HG03108 (cell line): Measurements from ENCODE around the gene OMA1.

ENCODE experiments used
- ATAC-seq: cut with Tn5 transposase; IDR thresholded peaks from one replicate; pipeline ENCODE4 v1.9.1; 2021; ENCODE audit warnings: moderate library complexity; ENCODE audit not compliant: unreplicated experiment

Gene OMA1

DNA sequence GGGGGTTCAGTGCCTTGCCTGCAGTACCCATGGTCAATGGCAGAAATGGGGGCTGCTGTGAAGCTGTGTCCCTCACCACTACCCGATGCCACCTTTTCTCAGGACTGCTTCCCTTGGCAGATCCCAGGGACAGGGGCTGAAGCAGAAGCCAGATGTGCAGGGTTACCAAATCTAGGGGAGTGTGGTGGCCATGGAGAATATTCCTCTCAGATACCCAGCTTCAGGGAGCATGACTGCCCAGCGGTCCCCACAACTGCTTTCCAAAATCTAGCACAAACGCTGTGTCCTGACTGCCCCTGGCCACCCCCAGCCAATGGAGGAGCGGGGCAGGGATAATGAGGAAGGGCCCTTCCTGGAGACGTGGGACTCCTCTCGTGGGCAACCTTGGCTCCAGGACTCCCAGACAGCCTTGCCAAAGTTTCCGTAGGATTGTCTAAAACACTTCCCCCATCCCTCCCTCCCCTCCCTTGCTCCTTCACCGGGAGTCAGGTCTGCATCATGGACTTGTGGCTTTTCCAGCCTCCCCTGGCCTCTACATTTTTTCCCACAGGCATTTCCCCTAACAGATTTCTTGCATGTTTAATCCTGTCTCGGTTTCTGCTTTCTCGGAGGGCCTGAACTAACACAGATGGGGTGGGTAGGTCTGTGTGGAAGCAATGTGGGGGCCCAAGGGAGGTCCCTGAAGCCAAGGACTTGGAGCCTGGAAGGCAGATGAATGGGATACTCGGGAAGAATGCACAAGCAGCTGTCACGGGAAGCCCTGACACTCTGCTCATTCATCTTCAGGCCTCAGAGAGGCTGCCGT lies 80.5 kb downstream of the OMA1 start:
- no peak for ATAC-seq

DNA sequence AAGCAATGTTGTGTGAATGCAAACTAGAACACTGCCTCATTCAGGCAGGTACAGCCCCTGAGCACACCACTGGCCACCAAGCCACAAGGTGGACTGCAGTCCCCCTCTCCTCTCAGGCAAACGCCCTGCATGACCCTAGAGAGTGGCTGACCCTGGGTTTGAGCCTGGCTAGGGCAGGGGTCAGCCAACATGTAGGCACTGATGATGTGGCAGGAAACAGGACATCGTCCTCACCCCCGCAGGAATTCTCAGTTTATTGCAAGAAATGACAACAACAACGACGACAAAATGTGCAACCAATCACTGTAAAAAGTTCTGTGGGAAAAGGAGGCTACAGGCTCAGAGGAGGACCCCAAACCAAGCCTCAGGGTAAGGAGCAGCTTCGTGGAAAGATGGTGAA lies 81.3 kb downstream of the OMA1 start:
- ATAC-seq, result no peak

DNA sequence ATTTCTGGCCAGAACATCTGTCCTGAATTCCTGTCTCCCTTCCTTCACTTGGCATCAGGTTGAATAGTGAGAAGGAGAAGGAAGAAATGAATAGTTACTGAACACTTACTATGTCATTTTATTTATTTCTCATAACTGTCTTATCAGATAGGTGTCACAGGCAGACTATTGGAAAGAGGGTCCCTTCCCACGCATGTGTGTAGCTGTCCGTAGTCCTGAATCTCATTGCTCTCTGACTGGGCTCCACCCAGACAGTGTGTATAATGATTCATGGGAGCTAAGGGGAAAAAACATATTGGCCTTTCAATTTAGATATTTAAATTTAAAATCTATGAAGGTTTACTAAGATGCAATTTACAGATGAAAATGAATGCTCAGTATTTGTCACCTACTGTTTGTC lies 86.1 kb downstream of the OMA1 start:
- ATAC-seq, result no peak

DNA sequence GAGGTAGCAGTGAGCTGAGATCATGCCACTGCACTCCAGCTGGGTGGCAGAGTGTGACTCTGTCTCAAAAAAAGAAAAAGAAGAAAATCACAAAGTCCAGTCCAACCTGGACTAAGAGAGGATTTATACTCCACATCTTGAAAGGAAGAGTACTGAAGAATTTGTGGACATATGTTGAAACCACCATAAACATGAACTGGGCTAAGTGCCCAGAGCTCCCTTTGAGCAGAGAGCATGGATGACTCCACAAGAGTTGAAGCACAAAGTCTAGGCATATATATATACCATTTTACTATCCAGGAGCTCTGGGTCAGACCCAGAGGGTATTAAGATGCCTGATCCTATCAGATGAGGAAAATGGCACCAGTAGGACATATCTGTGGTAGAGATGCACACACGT lies 86.6 kb downstream of the OMA1 start:
- ATAC-seq, result no peak

DNA sequence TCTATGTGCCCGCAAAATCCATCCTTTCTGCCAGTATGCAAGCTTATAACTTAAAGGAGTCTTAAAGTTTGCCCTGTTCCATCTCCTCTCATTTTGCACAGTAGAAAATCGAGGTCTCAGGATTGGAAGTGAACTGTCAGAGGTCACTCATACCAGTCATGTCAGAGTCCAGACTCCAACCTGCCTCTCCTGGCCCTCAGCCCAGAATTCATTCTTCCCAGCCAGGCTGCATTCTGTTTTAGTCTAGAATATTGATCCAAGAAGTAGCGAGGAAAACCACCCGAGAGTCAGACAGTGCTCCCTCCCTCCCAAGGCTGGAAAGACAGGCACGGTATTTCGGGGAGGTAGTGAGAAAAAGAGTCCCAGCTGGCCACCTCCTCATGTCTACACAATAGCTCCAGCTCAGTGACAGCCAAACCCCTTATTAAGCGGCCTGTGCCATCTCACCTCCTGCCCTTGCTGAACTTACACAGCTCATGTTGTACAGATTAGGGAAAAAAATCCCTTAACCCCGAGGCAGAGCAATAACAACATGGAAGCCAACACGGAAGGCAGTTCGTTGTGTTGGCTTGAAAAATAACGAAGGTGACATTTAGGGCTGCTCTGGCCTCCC lies 89.4 kb downstream of the OMA1 start:
- no peak for ATAC-seq

DNA sequence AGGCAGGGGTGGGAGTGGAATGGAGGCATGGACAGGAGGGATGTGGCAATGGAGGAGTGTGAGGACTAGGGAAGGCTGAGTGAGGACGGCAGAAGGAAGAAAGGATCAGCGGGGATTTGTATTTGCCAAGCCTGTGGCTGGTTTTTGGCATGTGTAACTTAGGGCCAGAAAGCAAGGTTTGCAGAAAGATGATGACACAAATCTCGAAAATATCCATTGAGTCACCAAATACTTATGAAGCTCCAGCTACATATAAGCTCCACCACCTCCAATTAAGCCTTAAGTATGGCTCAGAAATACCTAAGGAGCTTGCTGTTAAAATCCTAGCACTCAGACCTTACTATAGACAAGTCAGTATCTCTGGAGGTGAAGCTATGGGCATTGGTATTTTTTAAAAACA lies 90.1 kb downstream of the OMA1 start:
- no peak for ATAC-seq

DNA sequence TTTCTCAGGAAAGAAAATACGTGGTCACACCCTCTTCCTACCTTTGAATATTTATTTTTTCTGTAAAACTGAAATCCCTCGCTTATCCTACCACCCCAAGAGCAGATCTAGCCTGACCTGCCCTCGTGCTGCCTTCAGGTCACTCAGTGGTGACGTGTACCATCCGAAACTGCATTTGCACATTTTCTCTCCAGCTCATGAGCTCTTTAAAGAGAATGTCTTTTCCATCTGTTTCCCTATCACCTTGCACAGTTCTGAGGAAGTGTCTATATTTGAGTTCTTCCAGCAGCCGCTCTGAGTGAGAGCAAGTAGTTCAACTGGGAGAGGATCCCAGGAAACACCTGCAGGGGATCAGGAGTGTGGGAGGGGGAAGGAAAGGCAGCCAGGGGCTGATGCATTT lies 91.7 kb downstream of the OMA1 start:
- no peak for ATAC-seq

DNA sequence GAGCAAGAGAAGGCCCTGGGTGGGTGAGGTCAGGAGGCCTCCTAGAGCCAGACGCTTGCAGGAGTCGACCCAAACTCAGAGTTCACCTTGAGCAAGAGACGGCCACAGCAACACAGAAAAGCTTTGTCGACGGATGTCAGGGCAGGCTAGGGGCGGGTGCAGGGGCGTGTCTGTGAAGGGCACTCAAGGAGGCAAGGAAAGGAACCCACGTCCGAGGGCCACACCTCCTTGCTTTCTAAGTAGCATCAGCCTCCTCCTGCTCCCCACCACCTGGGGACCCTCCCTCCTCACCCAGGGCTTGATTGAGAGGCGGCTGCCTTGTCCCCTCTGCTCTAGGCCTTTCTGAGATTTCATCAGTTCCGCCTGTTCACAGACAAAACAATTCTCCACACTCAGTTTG lies 92.1 kb downstream of the OMA1 start:
- ATAC-seq, result no peak

DNA sequence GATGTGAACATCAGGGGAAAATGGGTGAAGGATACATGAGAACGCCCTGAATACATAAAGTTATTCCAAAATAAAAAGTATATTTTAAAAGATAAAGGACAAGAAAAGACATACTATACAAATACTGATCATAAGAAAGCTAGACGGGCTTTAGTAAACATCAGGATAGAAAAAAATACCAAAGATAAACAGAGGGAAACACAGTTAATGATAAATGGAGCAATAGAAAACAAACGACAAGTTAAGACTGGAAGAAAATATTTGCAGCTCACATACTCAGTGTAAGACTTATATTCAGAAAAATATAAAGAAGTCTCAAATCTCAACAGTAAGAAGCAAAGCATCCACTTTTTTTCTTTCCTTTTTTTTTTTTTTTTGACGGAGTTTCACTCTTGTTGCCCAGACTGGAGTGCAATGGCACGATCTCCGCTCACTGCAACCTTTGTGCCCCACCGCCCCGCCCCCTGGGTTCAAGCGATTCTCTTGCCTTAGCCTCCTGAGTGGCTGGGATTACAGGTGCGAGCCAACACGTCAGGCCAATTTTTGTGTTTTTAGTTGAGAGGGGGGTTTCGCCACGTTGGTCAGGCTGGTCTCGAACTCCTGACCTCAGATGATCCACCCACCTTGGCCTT lies 94.8 kb downstream of the OMA1 start:
- ATAC-seq, result no peak

DNA sequence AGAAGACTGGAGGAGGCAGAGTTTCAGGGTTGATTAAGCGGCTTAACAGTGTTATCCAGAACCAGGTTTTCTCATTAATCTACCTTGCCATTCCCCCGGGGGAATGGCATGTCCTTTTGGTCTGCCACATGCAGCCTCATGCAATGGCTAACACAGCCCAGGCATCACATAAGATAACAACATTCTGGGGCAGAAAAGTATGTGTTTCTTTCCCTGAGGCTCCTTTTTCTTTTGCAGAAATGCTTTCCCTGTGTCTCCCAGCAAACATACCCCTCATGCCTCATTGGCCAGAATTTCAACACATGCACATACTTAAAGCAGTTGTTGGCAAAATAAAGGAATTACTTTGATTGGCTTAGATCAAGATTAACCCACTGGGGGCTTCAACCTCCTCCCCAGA lies 98.6 kb downstream of the OMA1 start:
- no peak for ATAC-seq

DNA sequence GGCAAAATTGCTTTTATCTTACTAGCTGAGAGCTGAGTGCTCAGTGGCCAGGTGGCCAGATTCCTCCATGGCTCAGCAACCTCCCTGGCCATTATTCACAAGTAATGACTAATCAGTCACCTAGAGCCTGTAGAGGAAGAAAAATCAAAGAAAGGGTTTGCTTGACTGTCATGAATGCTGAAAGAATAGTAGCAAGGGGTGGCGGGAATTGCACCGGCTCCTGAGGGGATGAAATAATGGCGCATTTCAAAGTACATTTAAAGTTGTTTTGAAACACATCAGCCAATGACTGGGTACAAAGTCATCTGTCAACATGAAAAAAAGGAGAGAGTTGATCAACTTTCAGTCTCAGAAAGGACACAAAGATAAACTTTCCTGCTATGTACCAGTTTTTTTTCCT lies 99.5 kb downstream of the OMA1 start:
- no peak for ATAC-seq

DNA sequence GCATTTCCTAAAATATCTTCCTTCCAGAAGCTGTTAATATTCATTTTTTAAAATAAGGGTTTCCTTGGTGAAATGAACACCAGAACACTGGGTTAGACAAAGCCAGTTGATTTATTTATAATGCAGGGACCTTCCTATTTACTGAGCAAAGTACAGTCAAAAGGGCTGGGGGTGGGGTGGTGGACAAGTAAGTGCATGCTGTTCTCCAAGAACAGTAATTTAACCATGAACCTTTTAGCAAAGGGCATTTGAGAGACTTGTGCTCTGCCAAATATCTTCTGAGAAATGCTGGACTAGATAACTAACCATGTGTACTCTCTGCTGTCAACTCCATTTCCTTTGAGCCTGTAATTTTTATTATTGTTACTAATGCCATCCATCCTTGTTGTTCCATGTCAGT lies 100.2 kb downstream of the OMA1 start:
- ATAC-seq, result no peak

DNA sequence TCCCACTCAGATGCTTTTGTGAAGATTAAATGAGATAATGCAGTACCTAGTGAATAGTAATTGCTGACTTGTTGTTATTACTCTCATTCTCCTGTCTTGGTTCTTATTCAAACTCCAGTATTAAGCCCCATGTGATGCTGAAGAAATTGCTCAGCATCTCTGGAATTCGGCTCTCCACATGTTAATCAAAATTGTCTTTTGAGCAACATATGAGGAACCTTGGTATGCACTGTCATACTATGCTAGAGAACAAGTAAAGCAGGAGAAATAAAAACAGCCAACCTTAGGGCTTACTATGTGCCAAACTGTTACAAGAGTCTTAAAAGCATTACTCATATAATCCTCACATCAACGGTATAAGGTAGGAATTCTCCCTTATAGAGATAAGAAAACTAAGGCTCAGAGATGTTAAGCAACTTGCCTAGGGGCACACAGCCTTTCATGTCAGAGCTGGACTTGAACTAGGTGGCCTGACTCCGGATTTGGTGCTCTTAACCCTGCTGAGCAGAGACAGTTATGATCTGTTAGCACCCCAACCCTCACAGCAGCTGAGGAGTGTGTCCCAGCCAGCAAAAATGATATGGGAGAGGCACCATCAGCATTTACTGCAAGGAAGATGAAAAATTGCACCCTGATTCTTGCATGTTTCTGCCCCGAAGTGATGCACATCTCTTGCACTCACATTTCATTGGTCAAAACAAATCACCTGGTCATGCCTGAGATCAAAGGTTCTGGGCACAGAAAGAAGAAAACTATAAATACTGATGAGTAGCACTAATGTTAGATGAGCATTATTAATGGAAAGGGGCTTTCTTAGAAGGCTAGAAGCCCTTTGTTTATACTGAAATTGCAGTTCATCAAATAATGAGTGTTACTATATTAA lies 102.3 kb downstream of the OMA1 start:
- ATAC-seq, result no peak

DNA sequence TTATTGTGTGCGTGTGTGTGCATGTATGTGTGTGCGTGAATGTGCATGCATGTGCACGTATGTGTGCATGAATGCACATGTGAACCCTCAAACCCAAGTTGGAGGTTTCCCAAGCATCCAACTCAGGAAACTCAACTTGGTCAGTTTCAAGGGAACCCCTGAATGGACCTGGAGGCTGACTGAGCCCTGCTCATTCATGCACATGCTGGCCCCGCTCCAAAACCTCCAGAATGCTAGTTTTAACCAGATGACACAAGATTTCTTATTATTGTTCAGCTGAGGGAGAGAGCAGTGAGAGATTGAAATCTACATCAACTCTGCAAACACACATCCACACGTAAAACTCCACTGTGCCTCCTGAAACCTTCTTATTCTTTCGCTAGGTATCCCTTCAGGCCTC lies 104.4 kb downstream of the OMA1 start:
- no peak for ATAC-seq

DNA sequence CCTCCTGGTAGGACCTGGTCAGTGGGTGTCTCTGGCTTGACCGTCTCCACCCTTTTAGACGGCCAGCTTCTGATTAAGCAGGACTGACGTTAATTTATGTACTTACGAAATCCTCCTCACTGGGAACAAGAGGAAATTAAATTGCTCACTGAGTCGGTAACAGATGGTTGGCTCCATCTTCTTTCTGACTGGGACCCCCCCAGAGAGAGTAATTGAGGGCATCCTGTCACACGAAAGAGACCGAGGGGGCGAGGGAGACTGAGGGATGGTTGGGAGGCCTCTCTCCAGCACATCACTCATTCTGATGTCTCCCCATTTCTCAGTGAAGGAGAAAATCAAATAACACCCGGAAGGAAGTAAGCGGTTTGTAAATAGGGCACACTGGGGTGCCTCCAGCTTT lies 104.8 kb downstream of the OMA1 start:
- ATAC-seq, result no peak

DNA sequence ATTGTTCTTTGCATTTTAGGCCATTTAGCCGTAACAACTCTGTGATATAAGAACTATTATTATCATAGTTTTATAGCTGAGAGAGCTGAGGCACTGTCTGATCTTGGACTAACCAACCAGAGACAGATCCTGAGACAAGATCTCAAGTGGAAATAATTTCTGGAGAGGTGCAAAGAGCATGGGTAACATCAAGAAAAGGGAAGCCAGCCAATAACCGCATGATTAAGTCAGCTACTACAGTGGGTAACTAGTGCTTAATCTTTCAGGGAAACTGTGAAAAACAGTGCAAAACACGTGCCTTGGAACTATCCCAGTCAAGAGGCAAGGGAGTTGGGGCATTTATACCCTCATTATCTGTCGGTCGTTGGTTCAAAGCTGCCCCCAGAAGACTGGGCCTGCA lies 105.8 kb downstream of the OMA1 start:
- no peak for ATAC-seq

DNA sequence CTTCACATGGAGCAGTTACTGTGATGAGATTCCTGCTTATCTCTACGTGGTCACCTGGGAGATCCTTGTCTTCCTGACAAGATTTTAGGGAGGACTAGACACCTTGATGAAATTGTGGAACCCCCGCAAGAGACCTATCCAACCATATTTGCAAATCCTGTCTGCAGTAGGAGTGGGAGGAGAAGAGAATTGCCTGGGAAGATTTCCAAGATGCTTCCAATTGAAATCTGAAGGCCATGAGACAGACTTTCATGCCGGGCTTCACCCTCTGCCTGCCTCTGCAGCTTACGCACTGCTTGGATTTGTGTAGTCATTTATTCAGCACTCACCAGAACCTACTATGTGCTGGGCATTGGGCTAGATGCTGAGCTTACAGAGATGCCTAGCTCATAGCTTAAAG lies 106.6 kb downstream of the OMA1 start:
- no peak for ATAC-seq

DNA sequence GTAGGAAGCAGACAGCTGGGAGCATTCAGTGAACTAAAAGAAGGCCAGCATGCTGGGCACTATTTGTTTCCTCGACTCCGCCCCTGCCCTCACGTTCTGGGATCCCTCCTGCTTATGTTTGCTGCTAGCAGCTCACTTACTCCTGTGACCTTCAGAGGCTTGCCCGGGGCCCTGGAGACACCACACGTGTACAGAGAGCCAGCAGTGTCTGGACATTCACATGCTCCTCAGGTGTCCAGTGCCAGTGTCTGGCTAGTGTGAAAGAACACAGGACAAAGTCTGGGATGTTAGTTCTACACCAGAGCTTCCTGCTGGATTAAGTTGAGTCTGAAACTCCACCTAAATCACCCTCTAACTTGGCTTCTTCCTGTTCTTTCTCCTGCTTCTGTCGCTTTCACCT lies 108.1 kb downstream of the OMA1 start:
- ATAC-seq, result no peak

DNA sequence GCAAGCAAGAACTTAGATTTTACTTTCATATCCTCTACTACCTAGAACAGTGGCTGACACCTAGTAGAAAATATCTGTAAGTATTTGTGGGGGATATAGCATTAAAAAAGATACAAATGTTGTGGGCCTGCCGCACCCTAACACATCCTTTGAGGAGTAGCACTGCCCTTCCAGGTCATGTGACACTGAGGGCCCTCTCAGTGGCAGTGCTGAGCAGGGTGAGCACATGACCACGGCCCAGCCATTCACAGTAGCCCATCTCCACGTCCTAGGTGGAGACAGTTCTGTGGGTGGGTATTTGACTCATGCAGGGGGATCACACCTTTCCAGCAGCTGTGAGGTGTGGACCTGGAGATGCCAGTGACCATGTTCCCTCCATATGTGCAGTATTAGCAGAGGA lies 108.9 kb downstream of the OMA1 start:
- no peak for ATAC-seq

DNA sequence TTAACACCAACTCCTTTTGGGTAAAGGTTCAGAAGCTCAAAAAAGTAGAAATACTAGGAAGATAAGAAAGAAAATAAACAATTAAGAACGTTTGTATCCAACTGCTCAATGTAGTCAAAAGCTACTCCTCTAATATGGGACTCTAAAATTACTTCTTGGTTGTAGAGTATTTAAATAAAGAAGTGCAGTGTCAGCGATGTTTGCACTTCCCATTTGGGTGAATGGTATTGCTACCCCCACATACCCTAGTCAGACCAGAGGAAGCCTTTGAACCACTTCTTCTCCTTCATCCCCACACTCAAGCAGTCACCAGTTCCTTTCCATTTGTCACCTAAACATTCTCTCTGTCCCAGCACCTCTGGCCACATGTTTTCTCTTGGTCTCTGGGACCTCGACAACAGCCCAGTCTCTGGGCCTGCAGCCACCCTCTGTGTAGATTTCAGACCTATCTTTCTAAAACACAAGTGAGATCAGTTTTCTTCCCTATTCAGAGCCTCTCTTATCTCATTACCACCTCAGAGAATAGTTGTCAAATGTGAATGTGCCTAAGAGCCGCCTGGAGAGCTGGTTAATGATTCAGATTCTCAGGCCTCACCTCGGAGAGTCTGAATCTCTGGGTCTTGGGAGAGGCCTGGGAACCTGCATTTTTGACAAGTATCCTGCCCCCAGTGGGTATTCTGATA lies 109.8 kb downstream of the OMA1 start:
- ATAC-seq, result no peak

DNA sequence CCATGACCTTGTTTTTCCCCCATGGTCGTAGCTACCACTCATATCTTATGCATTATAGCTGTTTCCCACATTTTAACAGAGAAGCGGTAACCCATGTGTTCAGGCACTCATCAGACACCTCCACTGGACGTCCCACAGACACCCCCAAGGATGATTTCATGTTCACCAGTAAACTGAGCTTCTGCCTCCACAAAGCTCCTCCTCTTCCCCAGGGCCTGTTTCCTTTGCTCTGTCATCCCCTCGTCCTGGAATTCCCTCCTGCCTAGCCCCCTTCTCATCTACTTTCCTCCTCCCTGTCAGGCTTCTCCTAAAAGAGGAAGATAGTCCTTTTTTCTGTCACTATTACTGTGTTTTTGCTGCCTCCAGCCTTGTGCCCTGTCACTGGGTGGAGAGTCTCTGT lies 111.2 kb downstream of the OMA1 start:
- ATAC-seq, result no peak
